Gastrocnemius medialis (tissue), 4 donors: ENCODE data around the gene SHLD1. TPM values are rescaled to one million over a fixed set of nuclear protein-coding genes. Genes with fewer than 3 reads are reported as not detected.
A peak's percentile ranks its signal among the peaks of the same experiment; 100 is the strongest.

ENCODE experiments used
- ATAC-seq, 2 donors: fragments of 150-250 bp; one replicate each; pipeline ENCODE4 v1.9.1; 2016
- DNase-seq, 2 donors: peaks; one replicate each; pipeline ENCODE4 v3.0.0-alpha.2; 2019
- H3K27ac ChIP-seq, 4 donors: fragments of 200-600 bp; sonication (generic); 1 replicate in 1 of 4; 2 replicates in 3 of 4; pipeline ENCODE4 v1.5.1; 2016 to 2018; ENCODE audit warnings: mild to moderate bottlenecking in 2 of 4, moderate library complexity in 1 of 4
- H3K27me3 ChIP-seq, 3 donors: fragments of 200-600 bp; sonication (generic) in 2 of 3; 1 replicate in 1 of 3; 2 replicates in 2 of 3; pipeline versions ENCODE4 v1.5.1 to v1.6.0; 2016 to 2019; ENCODE audit warnings: mild to moderate bottlenecking in 1 of 3, moderate library complexity in 1 of 3
- H3K36me3 ChIP-seq, 2 donors: fragments of 200-600 bp; sonication (generic) in 1 of 2; one replicate each; pipeline ENCODE4 v1.5.1; 2017 to 2018
- H3K4me1 ChIP-seq, 2 donors: fragments of 200-600 bp; sonication (generic) in 1 of 2; one replicate each; pipeline ENCODE4 v1.5.1; 2016 to 2017; ENCODE audit warnings: mild to moderate bottlenecking in 2 of 2
- H3K4me3 ChIP-seq, 4 donors: fragments of 200-600 bp; sonication (generic) in 3 of 4; 1 replicate in 1 of 4; 2 replicates in 3 of 4; pipeline ENCODE4 v1.5.1; 2016 to 2019; ENCODE audit warnings: mild to moderate bottlenecking in 2 of 4
- H3K9me3 ChIP-seq, 3 donors: fragments of 200-600 bp; sonication (generic) in 2 of 3; 1 replicate in 1 of 3; 2 replicates in 2 of 3; pipeline ENCODE4 v1.5.1; 2016 to 2019
- POLR2A ChIP-seq, 2 donors: fragments of 450-650 bp; IDR thresholded peaks; one replicate each; pipeline ENCODE4 v1.6.1; 2017; ENCODE audit warnings: antibody characterized with exemption in 2 of 2, mild to moderate bottlenecking in 2 of 2, moderate library complexity in 2 of 2
- in situ Hi-C, 4 donors: fragments of 200-750 bp; cut with MboI; loops; one replicate each; pipeline versions ENCODE4 v1.15.0 to v1.8.0; 2017; ENCODE audit warnings: low sequenced_read_pairs in 4 of 4
- intact Hi-C: fragments of 100-400 bp; cut with DNase I; formaldehyde crosslinking; loops from one replicate; pipeline ENCODE4 v1.15.1; 2023; ENCODE audit warnings: low total_unique reads
- total RNA-seq, 4 donors: library from RNA; depleted of rRNA; stranded (reverse); fragments of >200 nt; gene quantifications; one replicate each; pipeline versions ENCODE4 v1.1.0 to v1.2.3, GENCODE V29; 2016
- TF ChIP-seq, protein P1 (sequence below), 5 experiments: fragments of 450-650 bp in 3 of 5; fragments of 200-600 bp in 2 of 5; sonication (generic) in 2 of 5; IDR thresholded peaks in 4 of 5; conservative IDR thresholded peaks in 1 of 5; 1 replicate in 4 of 5; 2 replicates in 1 of 5; pipeline ENCODE4 v1.5.1; 2016 to 2019; ENCODE audit warnings: antibody characterized with exemption in 5 of 5, mild to moderate bottlenecking in 3 of 5, moderate library complexity in 3 of 5

SHLD1 gene
- total RNA-seq, 4 donors from 2014 or later, result 5.4 to 7.1 (median 5.8) TPM

DNA sequence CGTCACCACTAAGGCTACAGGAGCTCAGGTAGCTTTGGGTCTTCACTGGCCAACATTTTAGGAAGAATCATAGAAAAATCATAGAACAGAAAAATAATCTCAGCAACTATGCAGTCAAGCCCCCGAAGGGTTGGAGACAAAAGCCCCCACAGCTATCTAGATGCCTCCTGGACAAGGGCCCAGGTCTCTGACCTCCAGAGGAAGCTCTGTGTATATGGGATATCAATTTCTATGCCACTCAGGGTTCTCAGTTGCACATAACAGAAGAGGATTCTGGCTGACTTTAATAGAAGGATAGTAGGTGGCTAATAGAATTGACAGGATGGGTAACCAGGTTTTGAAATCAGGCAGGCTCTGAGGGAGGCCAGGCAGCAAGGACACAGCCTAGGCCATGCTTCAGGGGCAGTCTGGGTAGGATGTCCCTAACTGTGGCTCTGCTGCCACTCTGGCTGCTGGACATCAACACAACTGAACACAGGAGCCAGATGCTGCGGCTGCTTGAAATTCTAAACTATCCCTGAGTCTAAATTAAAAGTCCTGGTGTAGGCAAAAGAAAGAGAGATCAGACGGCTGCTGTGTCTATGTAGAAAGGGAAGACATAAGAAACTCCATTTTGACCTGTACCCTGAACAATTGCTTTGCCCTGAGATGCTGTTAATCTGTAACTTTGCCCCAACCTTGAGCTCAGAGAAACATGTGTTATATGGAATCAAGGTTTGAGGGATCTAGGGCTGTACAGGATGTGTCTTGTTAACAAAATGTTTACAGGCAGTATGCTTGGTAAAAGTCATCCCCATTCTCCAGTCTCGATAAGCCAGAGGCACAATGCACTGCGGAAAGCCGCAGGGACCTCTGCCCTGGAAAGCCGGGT, 134.5 kb downstream of the SHLD1 start:
- peak; percentile 14 to 53 for DNase-seq
- Histone ChIP-seq H3K27ac (peak overlapping the region; percentile 88 to 94 (median 92)), H3K27me3 (no peaks in the 10 kb centered on the region), H3K36me3 (no peaks in the 10 kb centered on the region), H3K4me1 (peaks cover 33 to 36% of the 10 kb centered on the region in 2 donors), H3K9me3 (no peaks in the 10 kb centered on the region), H3K4me3 (no peak overlapping the region)
- peak; percentile 17 to 39 for ATAC-seq
- in situ Hi-C loops, result loop anchor here in 1 of 4 donors (5.0 kb wide), 1 partner anchor 117 kb away; no protein-coding TSS in a partner anchor
- TF ChIP-seq, protein P1, sequence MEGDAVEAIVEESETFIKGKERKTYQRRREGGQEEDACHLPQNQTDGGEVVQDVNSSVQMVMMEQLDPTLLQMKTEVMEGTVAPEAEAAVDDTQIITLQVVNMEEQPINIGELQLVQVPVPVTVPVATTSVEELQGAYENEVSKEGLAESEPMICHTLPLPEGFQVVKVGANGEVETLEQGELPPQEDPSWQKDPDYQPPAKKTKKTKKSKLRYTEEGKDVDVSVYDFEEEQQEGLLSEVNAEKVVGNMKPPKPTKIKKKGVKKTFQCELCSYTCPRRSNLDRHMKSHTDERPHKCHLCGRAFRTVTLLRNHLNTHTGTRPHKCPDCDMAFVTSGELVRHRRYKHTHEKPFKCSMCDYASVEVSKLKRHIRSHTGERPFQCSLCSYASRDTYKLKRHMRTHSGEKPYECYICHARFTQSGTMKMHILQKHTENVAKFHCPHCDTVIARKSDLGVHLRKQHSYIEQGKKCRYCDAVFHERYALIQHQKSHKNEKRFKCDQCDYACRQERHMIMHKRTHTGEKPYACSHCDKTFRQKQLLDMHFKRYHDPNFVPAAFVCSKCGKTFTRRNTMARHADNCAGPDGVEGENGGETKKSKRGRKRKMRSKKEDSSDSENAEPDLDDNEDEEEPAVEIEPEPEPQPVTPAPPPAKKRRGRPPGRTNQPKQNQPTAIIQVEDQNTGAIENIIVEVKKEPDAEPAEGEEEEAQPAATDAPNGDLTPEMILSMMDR (IDR thresholded peaks at IDR 0.05 in 4 of 5, conservative IDR thresholded peaks at IDR 0.05 in 1 of 5), result no peak
- TF ChIP-seq POLR2A (IDR thresholded peaks at IDR 0.05), result no peak
- intact Hi-C loops, result loop anchor here (5.0 to 10.0 kb wide), 2 partner anchors 187 to 760 kb away; partner anchors contain the start of gene CDS2

DNA sequence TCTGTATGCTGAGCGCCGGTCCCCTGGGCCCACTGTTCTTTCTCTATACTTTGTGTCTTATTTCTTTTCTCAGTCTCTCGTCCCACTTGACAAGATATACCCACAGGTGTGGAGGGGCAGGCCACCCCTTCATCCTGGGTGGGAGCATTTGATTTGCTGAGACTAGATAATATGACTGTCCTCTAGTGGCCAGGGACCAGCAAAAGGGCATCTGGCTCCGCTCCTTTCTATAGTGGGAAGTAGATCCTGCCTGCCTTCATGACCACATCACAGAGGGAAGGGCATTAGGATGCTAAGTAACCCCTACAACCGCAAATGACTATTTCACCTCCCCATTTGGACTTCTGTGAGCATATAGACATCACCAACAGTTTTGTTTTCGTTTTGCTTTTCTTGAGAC, 135.7 kb downstream of the SHLD1 start:
- H3K36me3 ChIP-seq, result no peaks in the 10 kb centered on the region
- peak overlapping the region; percentile 88 to 94 (median 92) for H3K27ac ChIP-seq
- H3K4me3 ChIP-seq, result no peak overlapping the region
- no peak for TF ChIP-seq POLR2A (IDR thresholded peaks at IDR 0.05)
- TF ChIP-seq, protein P1 (IDR thresholded peaks at IDR 0.05 in 4 of 5, conservative IDR thresholded peaks at IDR 0.05 in 1 of 5), result peak in 1 of 5 experiments; percentile 19
- intact Hi-C loops, result loop anchor here (2.0 to 10.0 kb wide), 4 partner anchors 23 to 761 kb away; partner anchors contain the start of gene CDS2
- H3K27me3 ChIP-seq, result no peaks in the 10 kb centered on the region
- in situ Hi-C loops, result loop anchor here in 1 of 4 donors (5.0 kb wide), 1 partner anchor 119 kb away; no protein-coding TSS in a partner anchor
- ATAC-seq (no peak), DNase-seq (no peak)
- H3K4me1 ChIP-seq, result peaks cover 36 to 40% of the 10 kb centered on the region in 2 donors
- H3K9me3 ChIP-seq, result no peaks in the 10 kb centered on the region

DNA sequence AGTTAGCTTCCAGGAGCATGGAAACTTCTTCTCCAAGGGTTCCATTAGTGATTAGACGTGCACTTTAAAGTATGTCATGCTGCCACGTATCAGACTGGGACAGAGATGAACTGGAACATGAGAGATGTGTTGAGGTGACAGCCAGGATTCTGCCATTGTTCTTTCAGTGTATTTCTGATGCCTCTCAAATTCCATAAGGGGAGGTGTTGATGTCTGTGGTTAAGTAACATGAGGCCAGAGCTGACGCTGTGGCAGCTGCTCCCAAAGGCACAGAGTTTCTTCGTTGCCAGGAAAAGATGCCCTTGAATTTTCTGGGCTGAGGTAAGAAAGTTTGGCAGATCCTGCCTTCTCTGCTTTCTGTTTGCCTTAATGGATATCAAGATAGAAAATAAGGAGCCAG, 136.6 kb downstream of the SHLD1 start:
- Histone ChIP-seq H3K36me3 (no peaks in the 10 kb centered on the region), H3K27ac (peak overlapping the region; percentile 88 to 94 (median 92)), H3K4me3 (no peak overlapping the region), H3K27me3 (no peaks in the 10 kb centered on the region), H3K4me1 (peaks cover 43 to 48% of the 10 kb centered on the region in 2 donors), H3K9me3 (no peaks in the 10 kb centered on the region)
- TF ChIP-seq, protein P1 (IDR thresholded peaks at IDR 0.05 in 4 of 5, conservative IDR thresholded peaks at IDR 0.05 in 1 of 5), result no peak
- peak in 1 of 2 donors; percentile 32 for TF ChIP-seq POLR2A (IDR thresholded peaks at IDR 0.05)
- in situ Hi-C loops, result loop anchor here in 1 of 4 donors (5.0 kb wide), 1 partner anchor 119 kb away; no protein-coding TSS in a partner anchor
- intact Hi-C loops, result loop anchor here (2.0 to 10.0 kb wide), 4 partner anchors 24 to 762 kb away; partner anchors contain the start of gene CDS2
- DNase-seq (peak; percentile 83 to 86), ATAC-seq (peak; percentile 72 to 83)

DNA sequence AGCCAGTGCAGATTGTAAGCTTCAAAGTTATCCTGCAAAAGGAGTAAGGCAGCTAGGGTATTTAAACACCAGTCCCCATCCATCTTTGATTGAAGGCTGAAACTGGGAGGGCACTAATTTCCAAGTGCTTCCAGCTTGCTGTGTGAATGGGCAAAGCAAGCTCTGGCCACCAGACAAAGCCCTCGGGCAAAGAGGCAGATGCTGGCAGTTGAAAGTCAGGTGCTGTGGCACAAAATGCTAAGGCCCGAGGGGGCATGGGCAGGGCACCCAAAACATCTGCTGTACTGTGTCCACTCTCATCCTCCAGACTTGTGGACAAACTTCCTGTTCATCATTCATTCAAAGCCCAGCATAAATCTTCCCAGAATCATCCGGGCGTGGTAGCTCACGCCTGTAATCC, 137.2 kb downstream of the SHLD1 start:
- Histone ChIP-seq H3K27ac (peak overlapping the region; percentile 88 to 94 (median 92)), H3K9me3 (no peaks in the 10 kb centered on the region), H3K36me3 (no peaks in the 10 kb centered on the region), H3K27me3 (no peaks in the 10 kb centered on the region), H3K4me1 (peaks cover 43 to 51% of the 10 kb centered on the region in 2 donors), H3K4me3 (peak overlapping the region in 1 of 4 donors; percentile 17)
- peak in 1 of 2 donors; percentile 6 for TF ChIP-seq POLR2A (IDR thresholded peaks at IDR 0.05)
- TF ChIP-seq, protein P1 (IDR thresholded peaks at IDR 0.05 in 4 of 5, conservative IDR thresholded peaks at IDR 0.05 in 1 of 5), result no peak
- in situ Hi-C loops, result loop anchor here in 1 of 4 donors (5.0 kb wide), 1 partner anchor 120 kb away; no protein-coding TSS in a partner anchor
- ATAC-seq (peak; percentile 7 to 24), DNase-seq (peak; percentile 47 to 53)
- intact Hi-C loops, result loop anchor here (2.0 to 10.0 kb wide), 4 partner anchors 25 to 763 kb away; partner anchors contain the start of gene CDS2
